WTC11 (cell line): ENCODE data around the gene TH. TPM values are rescaled to one million over a fixed set of nuclear protein-coding genes. Genes with fewer than 3 reads are reported as not detected.

Source experiments
- ATAC-seq: fragments of 200-7000 bp; cut with Tn5 transposase; 2 replicates; pipeline ENCODE4 v1.10.0; 2021; ENCODE audit warnings: mild to moderate bottlenecking, moderate library complexity
- CTCF ChIA-PET: fragments of 300-600 bp; sonication (Branson Sonifier 250); formaldehyde crosslinking; loops from one replicate; lab custom pipeline; 2021; ENCODE audit warnings: antibody characterized with exemption; lab: Charles Lee
- POLR2A ChIA-PET: fragments of 350-600 bp; sonication (Branson Sonifier 250); formaldehyde crosslinking; loops from one replicate; lab custom pipeline; 2021; ENCODE audit warnings: antibody characterized with exemption; lab: Charles Lee
- DNase-seq: peaks from one replicate; pipeline ENCODE4 v3.0.0; 2021; ENCODE audit warnings: low spot score
- H3K27ac Mint-ChIP-seq: 2 replicates; pipeline ENCODE4 v1.8.0; 2021; ENCODE audit warnings: mixed read lengths
- H3K27me3 Mint-ChIP-seq: 2 replicates; pipeline ENCODE4 v1.8.0; 2021; ENCODE audit warnings: low read depth, mild to moderate bottlenecking, moderate library complexity, mixed read lengths
- H3K36me3 Mint-ChIP-seq: 2 replicates; pipeline ENCODE4 v1.8.0; 2021; ENCODE audit warnings: mixed read lengths
- H3K4me1 Mint-ChIP-seq: 2 replicates; pipeline ENCODE4 v1.8.0; 2022; ENCODE audit warnings: mixed read lengths
- H3K4me3 Mint-ChIP-seq: 2 replicates; pipeline ENCODE4 v1.8.0; 2021; ENCODE audit warnings: mild to moderate bottlenecking, moderate library complexity, mixed read lengths
- H3K9me3 Mint-ChIP-seq: 2 replicates; pipeline ENCODE4 v1.8.0; 2021; ENCODE audit warnings: mixed read lengths
- CBFB ChIP-seq: sonication (generic); formaldehyde crosslinking; IDR thresholded peaks from 2 replicates; pipeline ENCODE4 v1.8.1; 2022; ENCODE audit warnings: mild to moderate bottlenecking, low read depth, missing genetic modification reagents
- ELF4 ChIP-seq: sonication (generic); formaldehyde crosslinking; IDR thresholded peaks from 2 replicates; pipeline ENCODE4 v1.8.1; 2022; ENCODE audit warnings: low read depth, mild to moderate bottlenecking, moderate library complexity, missing genetic modification reagents
- ETV6 ChIP-seq: sonication (generic); formaldehyde crosslinking; IDR thresholded peaks from 2 replicates; pipeline ENCODE4 v1.8.1; 2022; ENCODE audit warnings: mild to moderate bottlenecking, missing genetic modification reagents
- FOXK1 ChIP-seq: sonication (generic); formaldehyde crosslinking; IDR thresholded peaks from 2 replicates; pipeline ENCODE4 v1.8.0; 2022; ENCODE audit warnings: mild to moderate bottlenecking, moderate library complexity, missing genetic modification reagents
- GTF2I ChIP-seq: fragments of 250-450 bp; sonication (Bioruptor Pico); conservative IDR thresholded peaks from 2 replicates; pipeline ENCODE4 v1.4.0; 2021; ENCODE audit warnings: mild to moderate bottlenecking
- HMGA2 ChIP-seq: fragments of 250-450 bp; sonication (Bioruptor Pico); IDR thresholded peaks from 2 replicates; pipeline ENCODE4 v1.4.0; 2021; ENCODE audit warnings: mild to moderate bottlenecking, moderate library complexity
- NR2C2 ChIP-seq: sonication (generic); formaldehyde crosslinking; IDR thresholded peaks from 2 replicates; pipeline ENCODE4 v1.8.0; 2022; ENCODE audit warnings: mild to moderate bottlenecking, missing genetic modification reagents
- OVOL2 ChIP-seq: fragments of 250-450 bp; sonication (Bioruptor Pico); IDR thresholded peaks from 2 replicates; pipeline ENCODE4 v1.9.0; 2021; ENCODE audit warnings: mild to moderate bottlenecking, borderline replicate concordance
- TCF7 ChIP-seq: sonication (generic); formaldehyde crosslinking; IDR thresholded peaks from 2 replicates; pipeline ENCODE4 v1.8.0; 2022; ENCODE audit warnings: mild to moderate bottlenecking, low read depth, missing genetic modification reagents, moderate library complexity
- ZNF138 ChIP-seq: sonication (generic); formaldehyde crosslinking; conservative IDR thresholded peaks from 2 replicates; pipeline ENCODE4 v1.8.1; 2022; ENCODE audit warnings: mild to moderate bottlenecking, moderate library complexity, missing genetic modification reagents
- ZNF423 ChIP-seq: fragments of 250-450 bp; sonication (Bioruptor Pico); IDR thresholded peaks from 2 replicates; pipeline ENCODE4 v2.1.2; 2022; ENCODE audit warnings: mild to moderate bottlenecking, moderate library complexity
- total RNA-seq: library from RNA; stranded (reverse); gene quantifications from 3 replicates; pipeline ENCODE4 v1.2.3, GENCODE V29; 2021
- TF ChIP-seq, protein P1 (sequence below): sonication (generic); formaldehyde crosslinking; IDR thresholded peaks from 2 replicates; pipeline ENCODE4 v1.8.0; 2022; ENCODE audit warnings: mild to moderate bottlenecking, missing genetic modification reagents
- TF ChIP-seq, protein P2 (sequence below): sonication (generic); formaldehyde crosslinking; IDR thresholded peaks from 2 replicates; pipeline ENCODE4 v1.8.0; 2023; ENCODE audit warnings: mild to moderate bottlenecking, missing genetic modification reagents
- TF ChIP-seq, protein P3 (sequence below): sonication (generic); formaldehyde crosslinking; IDR thresholded peaks from 2 replicates; pipeline ENCODE4 v1.8.1; 2022; ENCODE audit warnings: mild to moderate bottlenecking, moderate library complexity, missing genetic modification reagents
- TF ChIP-seq, protein P4 (sequence below): sonication (generic); formaldehyde crosslinking; IDR thresholded peaks from 2 replicates; pipeline ENCODE4 v1.8.0; 2023; ENCODE audit warnings: missing genetic modification reagents
- TF ChIP-seq, protein P5 (sequence below): sonication (generic); formaldehyde crosslinking; IDR thresholded peaks from 2 replicates; pipeline ENCODE4 v1.8.1; 2023; ENCODE audit warnings: mild to moderate bottlenecking, missing genetic modification reagents, moderate library complexity
- TF ChIP-seq, protein P6 (sequence below): sonication (generic); formaldehyde crosslinking; conservative IDR thresholded peaks from 2 replicates; pipeline ENCODE4 v1.8.1; 2022; ENCODE audit warnings: mild to moderate bottlenecking, missing genetic modification reagents
- TF ChIP-seq, protein P7 (sequence below): sonication (generic); formaldehyde crosslinking; IDR thresholded peaks from 2 replicates; pipeline ENCODE4 v1.8.1; 2022; ENCODE audit warnings: missing genetic modification reagents, borderline replicate concordance
- TF ChIP-seq, protein P8 (sequence below): sonication (generic); formaldehyde crosslinking; IDR thresholded peaks from 2 replicates; pipeline ENCODE4 v1.8.1; 2022; ENCODE audit warnings: low read depth, missing genetic modification reagents, borderline replicate concordance
- TF ChIP-seq, protein P9 (sequence below): fragments of 200-600 bp; IDR thresholded peaks from 2 replicates; pipeline ENCODE4 v1.8.0; 2022; ENCODE audit warnings: antibody characterized with exemption

TH gene
- total RNA-seq, 1 experiment from 2014 or later, result not detected

DNA sequence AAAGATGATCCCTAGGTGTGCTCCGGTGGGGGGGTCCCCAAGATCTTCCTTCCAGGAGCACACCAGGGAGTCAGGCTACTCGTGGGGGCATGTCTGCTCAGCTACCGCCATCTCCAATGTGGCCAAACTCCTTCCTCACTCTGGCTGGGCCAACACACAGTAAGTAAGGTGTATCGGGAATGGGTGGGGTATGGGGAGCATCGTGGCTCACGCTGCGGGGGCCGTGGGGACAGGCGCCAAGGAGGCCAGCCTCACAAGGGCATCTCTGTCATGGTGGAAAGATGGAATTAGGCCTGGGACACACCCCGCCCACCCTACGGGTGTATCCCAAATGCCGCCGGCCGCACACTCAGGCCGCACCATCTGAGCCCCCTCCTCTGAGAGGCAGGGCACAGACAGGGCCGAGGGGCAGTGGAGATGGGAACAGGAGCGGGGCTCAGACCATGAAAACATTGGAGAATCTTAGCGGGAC lies 40.7 kb downstream of the TH start (continued):
- TF ChIP-seq, protein P1, sequence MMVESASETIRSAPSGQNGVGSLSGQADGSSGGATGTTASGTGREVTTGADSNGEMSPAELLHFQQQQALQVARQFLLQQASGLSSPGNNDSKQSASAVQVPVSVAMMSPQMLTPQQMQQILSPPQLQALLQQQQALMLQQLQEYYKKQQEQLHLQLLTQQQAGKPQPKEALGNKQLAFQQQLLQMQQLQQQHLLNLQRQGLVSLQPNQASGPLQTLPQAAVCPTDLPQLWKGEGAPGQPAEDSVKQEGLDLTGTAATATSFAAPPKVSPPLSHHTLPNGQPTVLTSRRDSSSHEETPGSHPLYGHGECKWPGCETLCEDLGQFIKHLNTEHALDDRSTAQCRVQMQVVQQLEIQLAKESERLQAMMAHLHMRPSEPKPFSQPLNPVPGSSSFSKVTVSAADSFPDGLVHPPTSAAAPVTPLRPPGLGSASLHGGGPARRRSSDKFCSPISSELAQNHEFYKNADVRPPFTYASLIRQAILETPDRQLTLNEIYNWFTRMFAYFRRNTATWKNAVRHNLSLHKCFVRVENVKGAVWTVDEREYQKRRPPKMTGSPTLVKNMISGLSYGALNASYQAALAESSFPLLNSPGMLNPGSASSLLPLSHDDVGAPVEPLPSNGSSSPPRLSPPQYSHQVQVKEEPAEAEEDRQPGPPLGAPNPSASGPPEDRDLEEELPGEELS (CRISPR knock-in tag), result no peak
- TF ChIP-seq, protein P2, sequence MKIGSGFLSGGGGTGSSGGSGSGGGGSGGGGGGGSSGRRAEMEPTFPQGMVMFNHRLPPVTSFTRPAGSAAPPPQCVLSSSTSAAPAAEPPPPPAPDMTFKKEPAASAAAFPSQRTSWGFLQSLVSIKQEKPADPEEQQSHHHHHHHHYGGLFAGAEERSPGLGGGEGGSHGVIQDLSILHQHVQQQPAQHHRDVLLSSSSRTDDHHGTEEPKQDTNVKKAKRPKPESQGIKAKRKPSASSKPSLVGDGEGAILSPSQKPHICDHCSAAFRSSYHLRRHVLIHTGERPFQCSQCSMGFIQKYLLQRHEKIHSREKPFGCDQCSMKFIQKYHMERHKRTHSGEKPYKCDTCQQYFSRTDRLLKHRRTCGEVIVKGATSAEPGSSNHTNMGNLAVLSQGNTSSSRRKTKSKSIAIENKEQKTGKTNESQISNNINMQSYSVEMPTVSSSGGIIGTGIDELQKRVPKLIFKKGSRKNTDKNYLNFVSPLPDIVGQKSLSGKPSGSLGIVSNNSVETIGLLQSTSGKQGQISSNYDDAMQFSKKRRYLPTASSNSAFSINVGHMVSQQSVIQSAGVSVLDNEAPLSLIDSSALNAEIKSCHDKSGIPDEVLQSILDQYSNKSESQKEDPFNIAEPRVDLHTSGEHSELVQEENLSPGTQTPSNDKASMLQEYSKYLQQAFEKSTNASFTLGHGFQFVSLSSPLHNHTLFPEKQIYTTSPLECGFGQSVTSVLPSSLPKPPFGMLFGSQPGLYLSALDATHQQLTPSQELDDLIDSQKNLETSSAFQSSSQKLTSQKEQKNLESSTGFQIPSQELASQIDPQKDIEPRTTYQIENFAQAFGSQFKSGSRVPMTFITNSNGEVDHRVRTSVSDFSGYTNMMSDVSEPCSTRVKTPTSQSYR (CRISPR knock-in tag), result no peak
- TF ChIP-seq CBFB (CRISPR knock-in tag), result no peak

DNA sequence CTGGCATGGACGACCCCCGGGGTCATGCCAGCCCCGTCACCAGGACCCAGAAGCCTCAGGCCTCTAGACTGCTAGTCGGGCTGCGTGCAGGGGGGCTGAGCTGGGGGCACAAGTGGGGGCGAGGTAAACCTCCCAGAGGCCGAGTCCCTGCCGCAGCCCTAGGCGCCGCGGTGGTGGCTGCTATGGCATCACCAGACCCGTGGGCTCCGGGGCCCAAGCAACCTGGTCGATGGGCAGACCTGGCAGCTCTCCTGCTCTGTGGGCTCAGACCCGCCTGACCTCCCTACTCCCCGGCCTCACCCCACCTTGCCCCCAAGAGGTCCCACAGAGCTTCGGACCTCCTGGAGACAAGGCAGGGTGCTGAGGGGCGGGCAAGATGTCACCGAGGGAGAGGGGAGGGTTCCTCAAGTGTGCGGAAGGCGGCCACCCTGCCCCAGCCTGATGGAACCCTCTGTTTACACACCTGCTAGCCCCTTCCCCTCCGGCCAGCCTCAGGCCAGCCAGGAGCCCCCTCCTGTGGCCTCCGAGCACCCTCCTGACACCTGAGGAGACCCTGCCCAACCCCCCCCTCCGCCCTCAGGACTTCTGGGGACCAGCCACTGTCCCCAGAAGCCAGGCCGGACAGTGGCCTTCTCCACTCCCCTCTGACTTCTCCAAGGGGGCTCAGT lies 41.8 kb downstream of the TH start:
- Mint-ChIP-seq H3K4me3 (no peak overlapping the region), H3K4me1 (no peaks in the 10 kb centered on the region), H3K27me3 (peaks cover 32% of the 10 kb centered on the region), H3K9me3 (peaks cover 5% of the 10 kb centered on the region; the same call in 1 of the 2 replicates), H3K36me3 (no peaks in the 10 kb centered on the region), H3K27ac (no peak overlapping the region)
- TF ChIP-seq, protein P3, sequence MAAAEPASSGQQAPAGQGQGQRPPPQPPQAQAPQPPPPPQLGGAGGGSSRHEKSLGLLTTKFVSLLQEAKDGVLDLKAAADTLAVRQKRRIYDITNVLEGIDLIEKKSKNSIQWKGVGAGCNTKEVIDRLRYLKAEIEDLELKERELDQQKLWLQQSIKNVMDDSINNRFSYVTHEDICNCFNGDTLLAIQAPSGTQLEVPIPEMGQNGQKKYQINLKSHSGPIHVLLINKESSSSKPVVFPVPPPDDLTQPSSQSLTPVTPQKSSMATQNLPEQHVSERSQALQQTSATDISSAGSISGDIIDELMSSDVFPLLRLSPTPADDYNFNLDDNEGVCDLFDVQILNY, result no peak
- TF ChIP-seq FOXK1 (no peak), ZNF138 (CRISPR knock-in tag) (no peak), ZNF423 (no peak), NR2C2 (CRISPR knock-in tag) (no peak)
- TF ChIP-seq, protein P4, sequence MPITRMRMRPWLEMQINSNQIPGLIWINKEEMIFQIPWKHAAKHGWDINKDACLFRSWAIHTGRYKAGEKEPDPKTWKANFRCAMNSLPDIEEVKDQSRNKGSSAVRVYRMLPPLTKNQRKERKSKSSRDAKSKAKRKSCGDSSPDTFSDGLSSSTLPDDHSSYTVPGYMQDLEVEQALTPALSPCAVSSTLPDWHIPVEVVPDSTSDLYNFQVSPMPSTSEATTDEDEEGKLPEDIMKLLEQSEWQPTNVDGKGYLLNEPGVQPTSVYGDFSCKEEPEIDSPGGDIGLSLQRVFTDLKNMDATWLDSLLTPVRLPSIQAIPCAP (CRISPR knock-in tag), result no peak
- CTCF ChIA-PET, result interaction anchor here (1.1 to 1.2 kb wide), 3 partner anchors 17 to 92 kb away, joined by 3 to 5 read pairs (median 4); no protein-coding TSS in a partner anchor
- POLR2A ChIA-PET, result no interaction called here
- ATAC-seq, result no peak
- no peak for DNase-seq

DNA sequence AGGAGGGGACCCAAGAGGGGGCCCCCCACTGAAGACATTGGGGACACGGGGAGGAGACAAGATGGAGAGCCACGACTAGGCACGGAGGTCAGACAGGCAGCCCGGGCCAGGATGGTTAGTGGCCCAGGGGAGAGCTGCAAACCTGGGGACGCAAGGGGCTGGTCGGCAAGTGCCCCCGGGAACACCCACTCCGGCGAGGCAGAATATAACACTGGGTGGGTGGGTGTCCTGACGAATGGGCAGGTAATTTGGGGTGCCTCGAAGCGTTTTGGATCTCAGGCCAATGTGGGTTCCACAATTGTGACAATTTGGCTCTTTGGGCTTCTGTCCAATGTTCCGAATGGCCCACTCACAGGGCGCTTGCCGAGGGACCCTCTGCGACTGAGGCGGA lies 42.3 kb downstream of the TH start:
- Mint-ChIP-seq H3K27me3 (peaks cover 28% of the 10 kb centered on the region), H3K9me3 (peaks cover 5% of the 10 kb centered on the region; the same call in 1 of the 2 replicates), H3K4me1 (no peaks in the 10 kb centered on the region), H3K27ac (no peak overlapping the region), H3K36me3 (no peaks in the 10 kb centered on the region), H3K4me3 (no peak overlapping the region)
- ATAC-seq (no peak), DNase-seq (no peak)
- ChIA-PET CTCF (interaction anchor here (1.1 to 1.2 kb wide), 3 partner anchors 18 to 92 kb away, joined by 3 to 5 read pairs (median 4); no protein-coding TSS in a partner anchor), POLR2A (no interaction called here)
- TF ChIP-seq, protein P5, sequence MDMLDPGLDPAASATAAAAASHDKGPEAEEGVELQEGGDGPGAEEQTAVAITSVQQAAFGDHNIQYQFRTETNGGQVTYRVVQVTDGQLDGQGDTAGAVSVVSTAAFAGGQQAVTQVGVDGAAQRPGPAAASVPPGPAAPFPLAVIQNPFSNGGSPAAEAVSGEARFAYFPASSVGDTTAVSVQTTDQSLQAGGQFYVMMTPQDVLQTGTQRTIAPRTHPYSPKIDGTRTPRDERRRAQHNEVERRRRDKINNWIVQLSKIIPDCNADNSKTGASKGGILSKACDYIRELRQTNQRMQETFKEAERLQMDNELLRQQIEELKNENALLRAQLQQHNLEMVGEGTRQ (CRISPR knock-in tag), result no peak
- TF ChIP-seq OVOL2 (CRISPR knock-in tag) (no peak), HMGA2 (no peak), TCF7 (no peak), ETV6 (CRISPR knock-in tag) (no peak), ELF4 (no peak), GTF2I (CRISPR knock-in tag) (no peak)
- TF ChIP-seq, protein P6, sequence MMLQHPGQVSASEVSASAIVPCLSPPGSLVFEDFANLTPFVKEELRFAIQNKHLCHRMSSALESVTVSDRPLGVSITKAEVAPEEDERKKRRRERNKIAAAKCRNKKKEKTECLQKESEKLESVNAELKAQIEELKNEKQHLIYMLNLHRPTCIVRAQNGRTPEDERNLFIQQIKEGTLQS (CRISPR knock-in tag), result no peak
- TF ChIP-seq, protein P7, sequence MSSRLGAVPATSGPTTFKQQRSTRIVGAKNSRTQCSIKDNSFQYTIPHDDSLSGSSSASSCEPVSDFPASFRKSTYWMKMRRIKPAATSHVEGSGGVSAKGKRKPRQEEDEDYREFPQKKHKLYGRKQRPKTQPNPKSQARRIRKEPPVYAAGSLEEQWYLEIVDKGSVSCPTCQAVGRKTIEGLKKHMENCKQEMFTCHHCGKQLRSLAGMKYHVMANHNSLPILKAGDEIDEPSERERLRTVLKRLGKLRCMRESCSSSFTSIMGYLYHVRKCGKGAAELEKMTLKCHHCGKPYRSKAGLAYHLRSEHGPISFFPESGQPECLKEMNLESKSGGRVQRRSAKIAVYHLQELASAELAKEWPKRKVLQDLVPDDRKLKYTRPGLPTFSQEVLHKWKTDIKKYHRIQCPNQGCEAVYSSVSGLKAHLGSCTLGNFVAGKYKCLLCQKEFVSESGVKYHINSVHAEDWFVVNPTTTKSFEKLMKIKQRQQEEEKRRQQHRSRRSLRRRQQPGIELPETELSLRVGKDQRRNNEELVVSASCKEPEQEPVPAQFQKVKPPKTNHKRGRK (CRISPR knock-in tag), result no peak
- TF ChIP-seq, protein P8, sequence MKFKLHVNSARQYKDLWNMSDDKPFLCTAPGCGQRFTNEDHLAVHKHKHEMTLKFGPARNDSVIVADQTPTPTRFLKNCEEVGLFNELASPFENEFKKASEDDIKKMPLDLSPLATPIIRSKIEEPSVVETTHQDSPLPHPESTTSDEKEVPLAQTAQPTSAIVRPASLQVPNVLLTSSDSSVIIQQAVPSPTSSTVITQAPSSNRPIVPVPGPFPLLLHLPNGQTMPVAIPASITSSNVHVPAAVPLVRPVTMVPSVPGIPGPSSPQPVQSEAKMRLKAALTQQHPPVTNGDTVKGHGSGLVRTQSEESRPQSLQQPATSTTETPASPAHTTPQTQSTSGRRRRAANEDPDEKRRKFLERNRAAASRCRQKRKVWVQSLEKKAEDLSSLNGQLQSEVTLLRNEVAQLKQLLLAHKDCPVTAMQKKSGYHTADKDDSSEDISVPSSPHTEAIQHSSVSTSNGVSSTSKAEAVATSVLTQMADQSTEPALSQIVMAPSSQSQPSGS (CRISPR knock-in tag), result no peak
- TF ChIP-seq, protein P9, sequence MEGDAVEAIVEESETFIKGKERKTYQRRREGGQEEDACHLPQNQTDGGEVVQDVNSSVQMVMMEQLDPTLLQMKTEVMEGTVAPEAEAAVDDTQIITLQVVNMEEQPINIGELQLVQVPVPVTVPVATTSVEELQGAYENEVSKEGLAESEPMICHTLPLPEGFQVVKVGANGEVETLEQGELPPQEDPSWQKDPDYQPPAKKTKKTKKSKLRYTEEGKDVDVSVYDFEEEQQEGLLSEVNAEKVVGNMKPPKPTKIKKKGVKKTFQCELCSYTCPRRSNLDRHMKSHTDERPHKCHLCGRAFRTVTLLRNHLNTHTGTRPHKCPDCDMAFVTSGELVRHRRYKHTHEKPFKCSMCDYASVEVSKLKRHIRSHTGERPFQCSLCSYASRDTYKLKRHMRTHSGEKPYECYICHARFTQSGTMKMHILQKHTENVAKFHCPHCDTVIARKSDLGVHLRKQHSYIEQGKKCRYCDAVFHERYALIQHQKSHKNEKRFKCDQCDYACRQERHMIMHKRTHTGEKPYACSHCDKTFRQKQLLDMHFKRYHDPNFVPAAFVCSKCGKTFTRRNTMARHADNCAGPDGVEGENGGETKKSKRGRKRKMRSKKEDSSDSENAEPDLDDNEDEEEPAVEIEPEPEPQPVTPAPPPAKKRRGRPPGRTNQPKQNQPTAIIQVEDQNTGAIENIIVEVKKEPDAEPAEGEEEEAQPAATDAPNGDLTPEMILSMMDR, result no peak
